Measurements from ENCODE around the gene AK2.

AK2 gene

GRCh38 chr1:32969566-32969965 is 67.1 kb downstream of the AK2 start:
- no peak for DNase-seq

- no peak for DNase-seq
These were observed 68.7 kb downstream of the AK2 start for GRCh38 chr1:32967888-32968568.

GRCh38 chr1:32966900-32967299 is 69.8 kb downstream of the AK2 start:
- no peak for DNase-seq

DNA sequence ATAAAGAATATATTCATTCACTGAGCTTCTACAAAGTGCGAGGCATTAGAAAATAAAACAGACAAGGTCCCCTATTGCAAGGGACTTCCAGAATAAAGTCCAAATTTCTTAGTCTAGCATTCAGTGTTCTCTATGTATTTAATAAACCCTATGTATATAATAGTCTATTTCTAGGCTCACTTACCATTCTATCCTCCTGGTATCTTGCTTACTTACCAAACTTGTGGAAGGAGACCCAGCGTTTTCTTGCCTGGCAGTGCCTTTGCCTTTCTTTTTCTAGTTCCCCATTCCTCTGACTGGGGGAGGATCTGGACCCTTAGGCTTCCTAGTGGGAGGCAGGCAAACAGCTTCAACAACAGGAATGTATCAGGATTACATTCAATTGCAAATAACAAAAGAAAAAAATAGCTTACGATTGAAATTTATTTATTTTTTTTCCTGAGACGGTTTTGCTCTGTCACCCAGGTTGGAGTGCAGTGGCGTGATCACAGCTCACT is 71.4 kb downstream of the AK2 start:
- DNase-seq = no peak

GRCh38 chr1:32964461-32965250 is 72.0 kb downstream of the AK2 start, which contains the start of gene RNF19B:
TSS of gene RNF19B (minus strand) at chr1:32964809. CDS start at chr1:32964685, 124 bp downstream.
- DNase-seq = peak; percentile 88 to 92

- DNase-seq = peak; percentile 25 to 30
These were observed 72.8 kb downstream of the AK2 start for GRCh38 chr1:32963746-32964460.

GRCh38 chr1:32962248-32962896 is 74.3 kb downstream of the AK2 start:
- peak; percentile 24 to 34 for DNase-seq

DNA sequence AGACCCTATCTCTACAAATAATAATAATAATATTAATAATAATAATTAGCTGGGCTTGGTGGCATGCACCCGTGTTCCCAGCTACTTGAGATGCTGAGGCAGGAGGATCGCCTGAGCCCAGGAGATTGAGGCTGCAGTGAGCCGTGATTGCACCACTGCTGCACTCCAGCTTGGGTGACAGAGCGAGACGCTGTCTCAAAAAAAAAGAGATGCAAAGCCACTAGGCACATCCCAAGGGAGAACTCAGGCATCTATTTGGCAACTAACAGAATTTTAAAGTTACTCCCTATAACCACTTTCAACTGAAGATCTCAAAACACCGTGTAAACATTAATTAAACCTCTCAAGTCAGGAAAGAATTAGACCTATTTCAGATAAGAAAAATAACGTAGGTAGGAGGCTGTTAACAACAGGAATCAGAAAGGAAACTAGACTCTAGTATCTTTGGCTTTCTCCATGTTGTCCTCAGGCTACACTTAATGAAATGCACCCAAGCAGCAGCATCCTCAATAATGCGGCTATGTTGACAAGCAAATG is 75.8 kb downstream of the AK2 start:
- DNase-seq = no peak

- no peak for DNase-seq
These were observed 76.3 kb downstream of the AK2 start for GRCh38 chr1:32960342-32960741.

GRCh38 chr1:32958827-32959226 is 77.9 kb downstream of the AK2 start:
- no peak for DNase-seq

Data from AML-193 (cell line).